Adrenal gland (tissue), 12 donors: ENCODE measurements around the gene MRPL18. TPM values are rescaled to one million over a fixed set of nuclear protein-coding genes. Genes with fewer than 3 reads are reported as not detected.

Experiments used
- DNase-seq, 7 donors: peaks; one replicate each; pipeline ENCODE4 v3.0.0-alpha.2; 2019 to 2020
- H3K27ac ChIP-seq, 5 donors: fragments of 200-600 bp; sonication (generic) in 4 of 5; 1 replicate in 3 of 5; 2 replicates in 2 of 5; pipeline versions ENCODE4 v1.5.1 to v1.8.0; 2016 to 2020; ENCODE audit warnings: mild to moderate bottlenecking in 1 of 5
- H3K27me3 ChIP-seq: fragments of 200-600 bp; 2 replicates; pipeline ENCODE4 v1.8.0; 2021
- H3K36me3 ChIP-seq, 2 donors: fragments of 200-600 bp; replicated peaks in 1 of 2; 1 replicate in 1 of 2; 2 replicates in 1 of 2; pipeline versions ENCODE4 v1.5.1 to v1.8.0; 2018 to 2022
- H3K4me1 ChIP-seq, 2 donors: fragments of 200-600 bp; replicated peaks in 1 of 2; 1 replicate in 1 of 2; 2 replicates in 1 of 2; pipeline versions ENCODE4 v1.5.1 to v1.8.0; 2018 to 2021
- H3K4me3 ChIP-seq, 4 donors: fragments of 200-600 bp; sonication (generic) in 3 of 4; one replicate each; pipeline ENCODE4 v1.5.1; 2016 to 2018
- H3K9me3 ChIP-seq, 3 donors: fragments of 200-600 bp; sonication (generic) in 1 of 3; replicated peaks in 1 of 3; 1 replicate in 2 of 3; 2 replicates in 1 of 3; pipeline versions ENCODE4 v1.5.1 to v1.8.0; 2016 to 2021
- POLR2A ChIP-seq, 2 donors: fragments of 450-650 bp; IDR thresholded peaks; one replicate each; pipeline ENCODE4 v1.6.1; 2017; ENCODE audit warnings: antibody characterized with exemption in 2 of 2, mild to moderate bottlenecking in 2 of 2, moderate library complexity in 1 of 2
- WGBS, 4 donors: extraction: QIAGEN DNeasy Blood & Tissue Kit in 2 of 4; methylation state at CpG; one replicate each; pipeline versions ENCODE4 v1.1.5 to v1.1.7; 2013 to 2017; 5-methylcytosine and 5-hydroxymethylcytosine counted together
- intact Hi-C, 2 donors: fragments of 100-400 bp; cut with DNase I; formaldehyde crosslinking; loops; one replicate each; pipeline versions ENCODE4 v1.14.1 to v1.15.0; 2022 to 2023
- polyA plus RNA-seq, 3 donors: library from polyadenylated mRNA; stranded (reverse); fragments of 200-250 nt in 2 of 3; fragments of 350-450 nt in 1 of 3; fragmentation: Illumina TruSeq in 1 of 3; extraction: RNeasy Lipid Tissue Mini Kit (QIAGEN cat#74804) in 1 of 3; gene quantifications; one replicate each; pipeline ENCODE4 v1.2.3, GENCODE V29; 2013 to 2014
- total RNA-seq, 9 donors: library from RNA; depleted of rRNA in 4 of 9; stranded (reverse); fragments of >200 nt in 4 of 9; fragments of 120-200 nt in 1 of 9; fragmentation: NEBNext Ultra II Directional in 1 of 9; extraction: Animal tissue kit (Norgen Biotek cat#: 25700) in 1 of 9; gene quantifications; one replicate each; pipeline versions ENCODE4 v1.1.0 to v1.2.4, GENCODE V29; 2013 to 2023
- TF ChIP-seq, protein P1 (sequence below), 6 experiments: fragments of 450-650 bp in 4 of 6; fragments of 200-600 bp in 2 of 6; sonication (generic) in 1 of 6; IDR thresholded peaks; 1 replicate in 5 of 6; 2 replicates in 1 of 6; pipeline versions ENCODE4 v1.5.1 to v1.8.0; 2016 to 2021; ENCODE audit warnings: antibody characterized with exemption in 6 of 6, mild to moderate bottlenecking in 2 of 6, moderate library complexity in 1 of 6
- donor health status: healthy with polysubstance abuse.
- donor health status: Bipolar disorder and iron deficiency.
- donor health status: DM: yes; HTN: yes; CAD: no.
- donor health status: DM: no; HTN: no; CAD: no.
- donor health status: DM: no; HTN: no; CAD: no.
- donor health status: DM: yes; HTN: yes; CAD: no.

Gene MRPL18
- total and polyA plus RNA-seq, 12 donors, result 63.7 to 199 (median 99.3) TPM

- Histone ChIP-seq H3K4me3 (no peak overlapping the region), H3K27ac (no peak overlapping the region), H3K9me3 (no peaks in the 10 kb centered on the region), H3K36me3 (peaks cover 0 to 41% of the 10 kb centered on the region in 2 donors), H3K27me3 (no peaks in the 10 kb centered on the region), H3K4me1 (peaks cover 0 to 2% of the 10 kb centered on the region in 2 donors)
- 32 to 47% (median 38%) methylated on average over 1 of the region's 1 CpG for WGBS, 4 donors
- no peak for DNase-seq
- no peak for TF ChIP-seq POLR2A (IDR thresholded peaks at IDR 0.05)
- TF ChIP-seq, protein P1, sequence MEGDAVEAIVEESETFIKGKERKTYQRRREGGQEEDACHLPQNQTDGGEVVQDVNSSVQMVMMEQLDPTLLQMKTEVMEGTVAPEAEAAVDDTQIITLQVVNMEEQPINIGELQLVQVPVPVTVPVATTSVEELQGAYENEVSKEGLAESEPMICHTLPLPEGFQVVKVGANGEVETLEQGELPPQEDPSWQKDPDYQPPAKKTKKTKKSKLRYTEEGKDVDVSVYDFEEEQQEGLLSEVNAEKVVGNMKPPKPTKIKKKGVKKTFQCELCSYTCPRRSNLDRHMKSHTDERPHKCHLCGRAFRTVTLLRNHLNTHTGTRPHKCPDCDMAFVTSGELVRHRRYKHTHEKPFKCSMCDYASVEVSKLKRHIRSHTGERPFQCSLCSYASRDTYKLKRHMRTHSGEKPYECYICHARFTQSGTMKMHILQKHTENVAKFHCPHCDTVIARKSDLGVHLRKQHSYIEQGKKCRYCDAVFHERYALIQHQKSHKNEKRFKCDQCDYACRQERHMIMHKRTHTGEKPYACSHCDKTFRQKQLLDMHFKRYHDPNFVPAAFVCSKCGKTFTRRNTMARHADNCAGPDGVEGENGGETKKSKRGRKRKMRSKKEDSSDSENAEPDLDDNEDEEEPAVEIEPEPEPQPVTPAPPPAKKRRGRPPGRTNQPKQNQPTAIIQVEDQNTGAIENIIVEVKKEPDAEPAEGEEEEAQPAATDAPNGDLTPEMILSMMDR (IDR thresholded peaks at IDR 0.05), result no peak
- intact Hi-C loops, result loop anchor here in 1 of 2 donors (5.0 kb wide), 1 partner anchor 55 kb away; no protein-coding TSS in a partner anchor
These were observed 7.3 kb downstream of the MRPL18 start for GRCh38 chr6:159797554-159797953.

DNA sequence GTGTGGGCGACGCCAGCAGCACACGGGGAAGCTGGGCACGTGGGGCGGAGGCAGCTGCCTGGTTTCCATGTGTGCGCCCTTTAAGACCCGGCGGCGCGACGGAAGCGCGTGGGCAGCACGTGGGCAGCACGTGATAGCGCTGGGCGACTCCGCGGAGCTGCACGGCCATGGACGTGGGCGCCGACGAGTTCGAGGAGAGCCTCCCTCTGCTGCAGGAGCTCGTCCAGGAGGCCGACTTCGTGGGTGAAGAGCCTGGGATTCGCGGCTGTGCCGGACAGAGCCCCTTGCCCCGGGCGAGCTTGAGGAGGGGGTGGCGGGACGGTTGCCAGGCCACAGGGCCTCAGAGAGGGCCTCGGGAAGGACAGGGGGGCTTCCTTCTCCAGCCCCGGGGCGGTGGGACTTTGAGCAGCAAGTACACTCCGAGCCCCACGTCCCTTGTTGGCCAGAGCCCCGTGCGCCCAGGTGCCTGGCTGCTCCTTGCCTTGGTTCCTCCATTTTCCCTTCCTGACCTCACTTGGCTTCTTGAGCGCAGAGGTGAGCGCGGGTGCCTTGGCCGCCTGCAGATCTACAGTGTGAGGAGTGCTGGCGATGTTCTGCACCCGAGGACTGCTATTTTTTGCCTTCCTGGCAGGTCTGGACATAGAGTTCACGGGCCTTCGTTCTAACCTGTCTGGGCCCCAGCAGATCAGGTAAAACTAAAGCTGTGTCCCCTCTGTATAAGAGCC, 10.0 kb downstream of the MRPL18 start, which contains the start of gene PNLDC1:
Gene PNLDC1, plus strand, starts transcription at position 136 of the 725 bp plus-strand sequence. Its CDS starts 32 bp downstream, at position 168.
- H3K27me3 ChIP-seq, result no peaks in the 10 kb centered on the region
- intact Hi-C loops, result no loop called here
- no peaks in the 10 kb centered on the region for H3K4me1 ChIP-seq
- H3K36me3 ChIP-seq, result peaks cover 0 to 33% of the 10 kb centered on the region in 2 donors
- 88 to 93% (median 90%) methylated on average over 20 to 50 of the region's 50 CpGs for WGBS, 4 donors
- H3K4me3 ChIP-seq, result no peak within 1 kb of the TSS
- TF ChIP-seq, protein P1 (IDR thresholded peaks at IDR 0.05), result no peak
- TF ChIP-seq POLR2A (IDR thresholded peaks at IDR 0.05), result no peak
- H3K27ac ChIP-seq, result no peak within 1 kb of the TSS
- no peak for DNase-seq
- no peaks in the 10 kb centered on the region for H3K9me3 ChIP-seq

DNA sequence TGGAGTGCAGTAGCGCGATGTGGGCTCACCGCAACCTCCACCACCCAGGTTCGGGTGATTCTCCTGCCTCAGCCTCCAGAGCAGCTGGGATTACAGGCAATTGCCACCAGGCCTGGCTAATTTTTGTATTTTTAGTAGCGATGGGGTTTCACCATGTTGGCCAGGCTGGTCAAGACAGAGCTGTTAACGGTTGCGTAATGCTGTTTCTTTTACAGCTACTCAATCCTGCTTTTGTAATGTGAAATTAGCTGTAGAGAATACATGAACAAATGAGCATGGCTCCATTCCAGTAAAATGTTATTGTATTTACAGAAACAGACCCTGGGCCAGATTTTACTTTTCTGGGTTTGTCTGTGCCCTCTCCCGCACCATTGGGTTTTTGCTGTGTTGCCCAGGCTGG, 11.7 kb downstream of the MRPL18 start:
- no peaks in the 10 kb centered on the region for H3K4me1 ChIP-seq
- peaks cover 0 to 28% of the 10 kb centered on the region in 2 donors for H3K36me3 ChIP-seq
- no peaks in the 10 kb centered on the region for H3K27me3 ChIP-seq
- 92 to 96% (median 95%) methylated on average over 8 of the region's 8 CpGs for WGBS, 4 donors
- DNase-seq, result no peak
- intact Hi-C loops, result no loop called here
- H3K9me3 ChIP-seq, result no peaks in the 10 kb centered on the region
- H3K27ac ChIP-seq, result no peak overlapping the region
- H3K4me3 ChIP-seq, result no peak overlapping the region
- TF ChIP-seq POLR2A (IDR thresholded peaks at IDR 0.05), result no peak

DNA sequence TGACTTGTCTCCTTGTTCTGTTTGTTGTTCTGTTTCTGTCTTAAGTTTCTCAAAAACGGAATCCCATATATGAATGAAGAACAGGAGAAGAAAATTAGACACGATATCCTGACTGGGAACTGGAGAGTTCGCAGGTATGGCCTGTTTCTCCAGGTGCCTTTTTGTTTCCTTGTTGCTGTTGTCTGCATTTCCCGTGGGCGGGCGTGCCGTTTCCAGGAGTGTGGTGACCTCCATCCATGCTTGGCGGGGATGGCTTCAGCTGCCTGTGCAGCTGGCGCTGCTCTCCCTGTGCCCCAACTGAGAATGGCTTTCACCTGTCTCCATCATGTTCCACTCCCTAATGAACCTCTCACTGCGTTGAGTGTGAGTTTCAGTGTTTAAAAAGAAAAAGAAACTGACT, 14.2 kb downstream of the MRPL18 start:
- no peak for TF ChIP-seq POLR2A (IDR thresholded peaks at IDR 0.05)
- TF ChIP-seq, protein P1 (IDR thresholded peaks at IDR 0.05), result no peak
- H3K4me3 ChIP-seq, result no peak overlapping the region
- no peaks in the 10 kb centered on the region for H3K4me1 ChIP-seq
- no peak overlapping the region for H3K27ac ChIP-seq
- WGBS, 4 donors, result 88 to 92% (median 91%) methylated on average over 10 of the region's 10 CpGs
- H3K9me3 ChIP-seq, result no peaks in the 10 kb centered on the region
- DNase-seq, result no peak
- intact Hi-C loops, result no loop called here
- H3K36me3 ChIP-seq, result peaks cover 0 to 3% of the 10 kb centered on the region in 2 donors
- H3K27me3 ChIP-seq, result no peaks in the 10 kb centered on the region
